ENCODE measurements around the gene RBM10.

RBM10 gene

DNA sequence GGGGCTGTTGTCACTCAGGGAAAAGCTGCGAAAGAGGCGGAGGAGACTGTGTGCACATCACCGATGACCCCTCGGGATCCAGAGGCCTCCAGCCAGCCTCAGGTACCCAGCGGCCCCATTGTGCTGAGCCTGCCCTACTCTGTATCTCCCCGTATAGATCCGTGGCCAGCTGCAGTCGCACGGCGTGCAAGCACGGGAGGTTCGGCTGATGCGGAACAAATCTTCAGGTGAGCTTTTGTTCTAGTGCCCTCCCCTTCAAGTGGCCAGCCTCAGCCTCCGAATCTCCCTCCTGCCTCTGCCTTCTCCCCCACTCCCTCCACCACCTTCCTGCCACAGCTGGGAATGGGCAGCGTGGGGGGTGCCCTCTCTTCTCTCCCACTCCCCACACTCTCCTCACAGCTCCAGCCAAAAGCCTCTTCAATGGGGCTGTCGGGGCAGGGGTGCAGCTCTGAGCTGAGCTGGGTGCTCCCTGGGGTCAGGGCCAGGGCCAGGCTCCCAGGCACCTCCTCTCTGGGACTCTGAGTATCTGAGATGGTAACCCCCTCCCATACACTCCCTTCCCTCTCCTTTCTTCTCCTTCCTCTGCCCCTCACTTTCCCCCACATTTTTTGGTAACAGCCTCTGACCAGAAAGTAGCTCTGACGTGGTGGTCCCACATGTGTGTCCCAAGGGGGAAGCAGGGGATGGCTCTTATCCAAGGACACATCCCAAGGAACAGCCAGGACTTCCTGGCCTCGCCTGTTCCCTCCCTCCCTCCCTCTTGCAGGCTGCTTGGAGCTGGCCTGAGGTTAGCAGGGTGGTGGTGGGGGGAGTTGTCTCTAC, 28.2 kb downstream of the RBM10 start:
- Histone ChIP-seq H3K27ac (no peak overlapping the region), H3K9me3 (ENCODE audit: control insufficient read depth, low read length) (no peaks in the 10 kb centered on the region), H2AFZ (no peak overlapping the region), H3K4me1 (no peaks in the 10 kb centered on the region), H3K9ac (no peak overlapping the region), H3K36me3 (ENCODE audit: control insufficient read depth, insufficient read depth, low read length) (no peaks in the 10 kb centered on the region), H3K4me2 (ENCODE audit: low read length) (no peak overlapping the region), H3K79me2 (peaks cover 6% of the 10 kb centered on the region), H3K4me3 (ENCODE audit: low read depth, low read length) (no peak overlapping the region), H3K27me3 (ENCODE audit: control insufficient read depth, insufficient read depth, low read length) (no peaks in the 10 kb centered on the region)
- no peak for TF ChIP-seq CTCF (IDR thresholded peaks at IDR 0.05)

DNA sequence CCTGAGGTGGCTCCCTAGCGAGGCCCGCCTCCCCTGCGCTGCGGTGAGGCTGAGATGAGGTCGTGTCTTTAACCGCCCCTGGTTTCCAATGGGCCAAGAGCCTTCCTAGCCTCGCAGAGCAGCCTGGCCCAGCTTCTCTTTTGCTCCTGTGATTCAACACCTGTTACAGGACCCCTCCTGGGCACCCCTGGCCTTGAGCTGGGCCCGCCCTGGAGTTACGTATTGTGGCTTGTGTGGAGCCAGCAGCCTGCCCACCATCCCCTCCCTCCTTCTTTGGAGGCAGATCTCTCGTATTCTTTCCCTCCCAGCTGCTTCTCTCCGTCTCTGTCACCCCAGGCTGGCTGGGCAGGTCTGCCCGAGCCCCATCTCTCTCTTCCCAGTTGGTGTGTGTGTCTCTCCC, 29.4 kb downstream of the RBM10 start:
- Histone ChIP-seq H3K79me2 (no peaks in the 10 kb centered on the region), H3K4me3 (ENCODE audit: low read depth, low read length) (no peak overlapping the region), H3K27ac (no peak overlapping the region), H3K9ac (no peak overlapping the region), H2AFZ (no peak overlapping the region), H3K9me3 (ENCODE audit: control insufficient read depth, low read length) (no peaks in the 10 kb centered on the region), H3K27me3 (ENCODE audit: control insufficient read depth, insufficient read depth, low read length) (no peaks in the 10 kb centered on the region), H3K36me3 (ENCODE audit: control insufficient read depth, insufficient read depth, low read length) (no peaks in the 10 kb centered on the region), H3K4me2 (ENCODE audit: low read length) (no peak overlapping the region), H3K4me1 (no peaks in the 10 kb centered on the region)
- no peak for TF ChIP-seq CTCF (IDR thresholded peaks at IDR 0.05)

- Histone ChIP-seq H3K4me3 (ENCODE audit: low read depth, low read length) (no peak overlapping the region), H3K27me3 (ENCODE audit: control insufficient read depth, insufficient read depth, low read length) (no peaks in the 10 kb centered on the region), H3K27ac (no peak overlapping the region), H3K36me3 (ENCODE audit: control insufficient read depth, insufficient read depth, low read length) (no peaks in the 10 kb centered on the region), H3K4me1 (no peaks in the 10 kb centered on the region), H3K79me2 (no peaks in the 10 kb centered on the region), H3K9me3 (ENCODE audit: control insufficient read depth, low read length) (no peaks in the 10 kb centered on the region), H3K9ac (no peak overlapping the region), H3K4me2 (ENCODE audit: low read length) (no peak overlapping the region), H2AFZ (no peak overlapping the region)
- no peak for TF ChIP-seq CTCF (IDR thresholded peaks at IDR 0.05)
Measured at GRCh38 chrX:47174846-47175587, 30.0 kb downstream of the RBM10 start.

- Histone ChIP-seq H3K9ac (no peak overlapping the region), H3K4me3 (ENCODE audit: low read depth, low read length) (no peak overlapping the region), H3K9me3 (ENCODE audit: control insufficient read depth, low read length) (no peaks in the 10 kb centered on the region), H3K27me3 (ENCODE audit: control insufficient read depth, insufficient read depth, low read length) (no peaks in the 10 kb centered on the region), H3K36me3 (ENCODE audit: control insufficient read depth, insufficient read depth, low read length) (no peaks in the 10 kb centered on the region), H3K79me2 (no peaks in the 10 kb centered on the region), H3K4me2 (ENCODE audit: low read length) (no peak overlapping the region), H3K4me1 (no peaks in the 10 kb centered on the region), H2AFZ (no peak overlapping the region), H3K27ac (no peak overlapping the region)
- no peak for TF ChIP-seq CTCF (IDR thresholded peaks at IDR 0.05)
Measured at GRCh38 chrX:47175588-47175980, 30.6 kb downstream of the RBM10 start.

All from parathyroid adenoma (tissue), 2 donors.